GM12891 (cell line): ENCODE data around the gene CHIT1.

Source experiments
- DNase-seq: peaks from one replicate; pipeline ENCODE4 v3.0.0; 2011; ENCODE audit warnings: low spot score; ENCODE audit not compliant: insufficient read length
- FAIRE-seq: peaks from 2 replicates; lab custom pipeline; 2011; peaks lifted over from hg19 to GRCh38; lab: Jason Lieb, UNC
- PAX5 ChIP-seq: IDR thresholded peaks from 2 replicates; pipeline ENCODE4 v1.6.1; 2011; ENCODE audit warnings: low read length, moderate library complexity, mild to moderate bottlenecking; ENCODE audit not compliant: insufficient read depth, severe bottlenecking
- POLR2A ChIP-seq: IDR thresholded peaks from 2 replicates; pipeline ENCODE4 v1.6.1; 2011; ENCODE audit warnings: low read depth, low read length, control low read depth
- POLR2AphosphoS5 ChIP-seq: IDR thresholded peaks from 2 replicates; pipeline ENCODE4 v1.6.1; 2011; ENCODE audit warnings: low read depth, low read length, control low read depth
- POU2F2 ChIP-seq: IDR thresholded peaks from 2 replicates; pipeline ENCODE4 v1.6.1; 2011; ENCODE audit warnings: low read depth, mild to moderate bottlenecking, control low read depth, low read length, moderate library complexity
- SPI1 ChIP-seq: IDR thresholded peaks from 2 replicates; pipeline ENCODE4 v1.6.1; 2011; ENCODE audit warnings: low read depth, low read length, control low read depth
- TAF1 ChIP-seq: IDR thresholded peaks from 2 replicates; pipeline ENCODE4 v1.6.1; 2011; ENCODE audit warnings: low read depth, low read length, control low read depth

The CHIT1 gene

GRCh38 chr1:203180611-203181330 lies 48.7 kb downstream of the CHIT1 start:
- FAIRE-seq (no peak), DNase-seq (no peak)
- TF ChIP-seq POLR2A (no peak), TAF1 (no peak), POU2F2 (no peak), PAX5 (no peak), SPI1 (no peak), POLR2AphosphoS5 (no peak)

DNA sequence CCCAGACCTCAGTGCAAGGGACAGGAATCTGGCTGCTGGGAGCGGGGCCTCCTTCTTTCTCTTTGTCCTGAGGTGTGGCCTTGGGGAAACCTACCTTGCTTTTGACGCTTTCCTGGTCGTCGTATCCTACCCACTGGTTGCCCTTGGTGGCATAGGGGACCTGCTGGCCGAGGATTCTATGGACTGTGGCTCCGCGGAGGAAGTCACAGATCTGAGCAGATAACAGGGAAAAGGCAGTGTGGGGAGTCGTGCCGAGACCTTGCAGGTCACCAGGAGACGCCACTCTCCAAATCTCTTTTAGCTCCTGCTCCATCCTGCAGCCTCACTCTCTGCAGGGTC lies 49.8 kb downstream of the CHIT1 start:
- no peak for DNase-seq
- no peak for FAIRE-seq
- TF ChIP-seq SPI1 (no peak), POLR2AphosphoS5 (no peak), PAX5 (no peak)

DNA sequence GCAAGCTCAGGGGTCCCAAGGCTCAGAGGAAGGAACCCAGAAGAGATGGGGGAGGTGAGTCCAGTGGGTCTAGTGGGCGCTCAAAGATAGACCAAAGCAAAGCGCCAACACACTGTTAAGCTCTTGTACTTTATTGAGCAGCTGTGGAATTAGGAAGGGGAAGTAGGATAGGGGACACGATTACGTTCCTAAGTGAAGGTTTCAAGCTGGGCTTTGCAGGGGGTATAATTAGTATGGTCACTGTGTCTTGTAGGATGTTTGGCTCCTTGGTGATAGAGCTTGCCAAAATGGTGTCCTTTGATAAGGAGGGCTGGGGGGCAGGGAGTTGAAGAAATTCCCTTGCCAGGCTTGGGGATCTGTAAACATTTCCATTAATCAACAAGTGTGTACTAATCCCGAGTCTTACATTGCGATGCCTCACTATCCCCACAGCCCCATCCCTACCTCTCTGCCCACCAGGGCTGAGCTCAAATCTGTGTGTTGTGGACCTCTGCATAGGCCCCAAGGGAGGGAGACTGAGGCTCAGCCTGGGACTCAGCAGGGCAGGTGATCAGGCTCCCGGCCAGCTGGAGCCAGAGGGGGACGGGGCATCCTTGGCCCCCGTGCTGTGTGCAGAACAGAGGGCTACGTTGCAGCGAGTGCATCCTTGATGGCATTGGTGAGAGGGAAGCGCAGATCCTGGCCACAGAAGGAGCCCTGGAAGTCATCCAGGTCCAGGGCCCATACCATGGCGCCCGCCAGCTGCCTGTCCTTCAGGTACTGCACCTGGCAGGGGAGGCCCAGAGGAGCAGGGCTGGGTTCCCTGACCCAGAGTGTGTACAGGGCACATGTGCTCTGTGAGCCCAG lies 50.4 kb downstream of the CHIT1 start:
- no peak for DNase-seq
- TF ChIP-seq TAF1, result no peak
- no peak for TF ChIP-seq SPI1
- TF ChIP-seq POU2F2, result no peak
- TF ChIP-seq PAX5, result no peak
- TF ChIP-seq POLR2A, result no peak
- TF ChIP-seq POLR2AphosphoS5, result no peak
- no peak for FAIRE-seq

- FAIRE-seq, result no peak
- TF ChIP-seq POLR2AphosphoS5 (no peak), TAF1 (no peak), PAX5 (no peak), SPI1 (no peak), POLR2A (no peak), POU2F2 (no peak)
- DNase-seq, result no peak
Measured at GRCh38 chr1:203178083-203178482, 51.4 kb downstream of the CHIT1 start.

DNA sequence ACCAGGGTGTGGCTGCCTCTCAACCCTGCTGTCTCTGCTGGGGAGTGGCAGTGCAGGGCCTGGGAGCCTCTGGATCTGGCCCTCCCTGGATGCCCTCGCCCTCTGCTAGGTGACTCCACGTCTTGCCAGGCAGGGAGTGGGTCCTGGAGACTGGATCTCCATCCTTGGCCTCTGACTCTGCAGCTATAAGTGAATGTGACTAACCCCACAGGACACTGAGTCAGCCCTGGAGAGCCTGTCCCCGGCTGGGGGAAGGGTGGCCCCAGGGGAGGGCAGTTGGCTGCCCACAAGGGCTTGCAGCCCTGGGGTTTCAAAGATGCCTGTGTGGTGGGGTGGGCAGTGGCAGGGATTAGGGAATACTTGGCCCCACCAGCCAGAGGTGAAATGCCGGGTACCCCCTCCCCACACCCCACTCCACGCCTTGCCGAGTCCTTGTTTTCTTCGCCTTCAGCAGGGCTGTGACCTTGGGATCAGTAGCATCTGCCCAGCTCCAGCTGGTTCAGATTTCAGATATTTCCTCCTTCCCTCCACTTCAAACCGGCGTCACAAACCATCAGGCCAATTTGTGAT lies 51.9 kb downstream of the CHIT1 start:
- FAIRE-seq, result no peak

DNA sequence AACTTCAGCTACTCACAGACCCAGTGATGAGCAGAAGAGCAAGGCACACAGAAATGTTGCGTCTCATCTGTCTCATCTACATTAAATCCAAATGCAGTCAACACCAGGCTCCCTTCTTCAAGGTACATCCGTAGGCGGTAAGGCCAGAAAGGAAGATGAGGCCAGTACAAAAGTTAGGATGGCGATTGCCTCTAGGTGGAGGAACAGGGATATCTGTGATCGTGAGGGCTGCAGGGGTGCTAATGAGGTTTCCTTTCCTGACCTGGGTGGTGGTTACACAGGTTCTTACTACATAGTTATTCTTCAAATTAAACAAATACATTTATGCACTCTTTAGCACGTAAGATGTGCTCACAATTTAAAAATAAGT lies 52.5 kb downstream of the CHIT1 start:
- TF ChIP-seq PAX5 (no peak), POLR2AphosphoS5 (no peak), POU2F2 (no peak)
- DNase-seq (no peak), FAIRE-seq (no peak)

More for the DNA sequence above, 51.9 kb downstream of the CHIT1 start:
- DNase-seq, result no peak
- no peak for TF ChIP-seq POLR2A
- no peak for TF ChIP-seq POLR2AphosphoS5
- no peak for TF ChIP-seq SPI1
- no peak for TF ChIP-seq PAX5
- no peak for TF ChIP-seq TAF1
- TF ChIP-seq POU2F2, result no peak

GRCh38 chr1:203176273-203177035 lies 53.0 kb downstream of the CHIT1 start:
- no peak for FAIRE-seq
- no peak for DNase-seq
- TF ChIP-seq POLR2A (no peak), POLR2AphosphoS5 (no peak), SPI1 (no peak), PAX5 (no peak), TAF1 (no peak), POU2F2 (no peak)

GRCh38 chr1:203175827-203176241 lies 53.6 kb downstream of the CHIT1 start:
- DNase-seq (no peak), FAIRE-seq (peak; percentile 28)
- TF ChIP-seq SPI1 (peak; percentile 64), POLR2AphosphoS5 (no peak)

DNA sequence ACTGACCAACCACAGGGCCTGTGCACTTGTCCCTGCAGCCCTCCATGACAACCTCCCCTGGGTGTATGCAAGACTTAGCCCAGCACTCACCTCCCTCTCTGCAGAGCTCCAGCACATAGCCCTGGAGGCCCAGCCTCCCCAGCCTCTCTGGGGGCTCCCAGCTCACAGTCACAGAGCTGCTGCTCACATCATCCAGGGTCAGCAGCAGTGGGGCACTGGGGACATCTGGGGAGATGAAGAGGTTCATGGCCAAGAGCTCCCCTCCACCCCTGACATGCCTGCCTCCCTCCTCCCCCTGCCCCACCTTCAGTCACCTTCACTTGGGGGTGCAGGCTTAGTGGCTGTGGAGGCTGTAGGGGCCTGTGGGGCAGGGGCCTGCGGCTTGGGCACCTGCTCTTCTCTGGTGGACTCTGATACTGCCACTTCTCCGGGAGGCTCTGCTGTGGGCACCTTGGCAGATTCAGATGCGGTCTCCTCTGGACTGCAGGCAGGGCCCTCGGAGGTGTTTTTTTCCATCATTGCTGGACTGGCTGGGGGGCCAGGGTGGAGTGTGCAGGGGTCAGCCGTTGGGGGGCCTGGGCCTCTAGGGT lies 54.1 kb downstream of the CHIT1 start, which contains the start of gene MYBPH:
Gene MYBPH (minus strand): TSS at position 590 of the 590 bp plus-strand sequence. CDS start 71 bp downstream, at position 519.
- no peak for FAIRE-seq

More for the DNA sequence above, 54.1 kb downstream of the CHIT1 start, which contains the start of gene MYBPH:
- no peak for TF ChIP-seq TAF1
- TF ChIP-seq SPI1, result no peak
- TF ChIP-seq POLR2A, result no peak
- TF ChIP-seq POU2F2, result no peak
- no peak for TF ChIP-seq PAX5
- TF ChIP-seq POLR2AphosphoS5, result no peak
- no peak for DNase-seq
